H1 (cell line): ENCODE results near the gene VTN. TPM values are rescaled to one million over a fixed set of nuclear protein-coding genes. Genes with fewer than 3 reads are reported as not detected.

Experiments
- CTCF ChIA-PET: fragments of 300-600 bp; sonication (Branson Sonifier 250); formaldehyde crosslinking; loops from one replicate; lab custom pipeline; 2021; ENCODE audit not compliant: partially characterized antibody; lab: Charles Lee
- POLR2A ChIA-PET: fragments of 300-600 bp; sonication (Branson Sonifier 250); formaldehyde crosslinking; loops from one replicate; lab custom pipeline; 2021; ENCODE audit warnings: inconsistent platforms; ENCODE audit not compliant: partially characterized antibody; lab: Charles Lee
- DNase-seq, 2 experiments: peaks; one replicate each; pipeline versions ENCODE4 v3.0.0 to v3.0.0-alpha.2; 2010 to 2022; ENCODE audit warnings: low spot score in 2 of 2, low read depth in 1 of 2, mixed read lengths in 1 of 2
- FAIRE-seq: peaks from 2 replicates; lab custom pipeline; 2011; peaks lifted over from hg19 to GRCh38; lab: Jason Lieb, UNC
- H2AFZ ChIP-seq: 2 replicates; pipeline ENCODE4 v1.8.1; 2012; ENCODE audit warnings: low read length, inconsistent platforms
- H2AK5ac ChIP-seq: 2 replicates; pipeline ENCODE4 v1.6.1; 2013; ENCODE audit warnings: low read depth, low read length
- H2BK120ac ChIP-seq: replicated peaks from 2 replicates; pipeline ENCODE3; 2013; ENCODE audit warnings: low read depth, low read length, inconsistent platforms
- H2BK12ac ChIP-seq: 2 replicates; pipeline ENCODE4 v1.6.1; 2013; ENCODE audit warnings: low read depth, low read length
- H2BK15ac ChIP-seq: 2 replicates; pipeline ENCODE4 v1.6.1; 2013; ENCODE audit warnings: low read length
- H2BK20ac ChIP-seq: 2 replicates; pipeline ENCODE4 v1.6.1; 2013; ENCODE audit warnings: low read length
- H2BK5ac ChIP-seq: 2 replicates; pipeline ENCODE4 v1.6.1; 2013; ENCODE audit warnings: low read depth, low read length
- H3K14ac ChIP-seq: 2 replicates; pipeline ENCODE4 v1.6.1; 2013; ENCODE audit warnings: inconsistent platforms; ENCODE audit not compliant: insufficient read length
- H3K18ac ChIP-seq: 2 replicates; pipeline ENCODE4 v1.6.1; 2013; ENCODE audit warnings: low read length; ENCODE audit errors: extremely low read depth
- H3K23ac ChIP-seq: 2 replicates; pipeline ENCODE4 v1.6.1; 2013; ENCODE audit warnings: inconsistent platforms; ENCODE audit not compliant: insufficient read length
- H3K23me2 ChIP-seq: 2 replicates; pipeline ENCODE4 v1.6.1; 2013; ENCODE audit warnings: low read depth, low read length
- H3K27ac ChIP-seq: 2 replicates; pipeline ENCODE4 v1.6.1; 2011; ENCODE audit warnings: low read depth, low read length, inconsistent platforms
- H3K27me3 ChIP-seq, 4 experiments: replicated peaks in 1 of 4; 1 replicate in 1 of 4; 2 replicates in 3 of 4; pipeline versions ENCODE4 v1.6.1 to v1.8.1; 2011 to 2013; ENCODE audit warnings: low read length in 3 of 4, mild to moderate bottlenecking in 3 of 4, inconsistent platforms in 2 of 4, mixed read lengths in 2 of 4, moderate library complexity in 1 of 4; ENCODE audit not compliant: control insufficient read depth in 3 of 4, insufficient read depth in 3 of 4; ENCODE audit errors: extremely low read depth in 1 of 4
- H3K36me3 ChIP-seq, 4 experiments: 2 replicates each; pipeline versions ENCODE4 v1.6.1 to v1.8.1; 2011 to 2013; ENCODE audit warnings: mild to moderate bottlenecking in 4 of 4, low read length in 3 of 4, moderate library complexity in 2 of 4, control low read depth in 1 of 4, inconsistent platforms in 1 of 4; ENCODE audit not compliant: insufficient read depth in 4 of 4, control insufficient read depth in 2 of 4
- H3K4ac ChIP-seq: replicated peaks from 2 replicates; pipeline ENCODE3; 2013; ENCODE audit warnings: low read length, low read depth, mixed read lengths, inconsistent platforms; ENCODE audit not compliant: insufficient read length
- H3K4me1 ChIP-seq, 4 experiments: replicated peaks in 1 of 4; 1 replicate in 1 of 4; 2 replicates in 3 of 4; pipeline versions ENCODE4 v1.6.1 to v1.8.1; 2011 to 2013; ENCODE audit warnings: low read length in 3 of 4, inconsistent platforms in 2 of 4, mixed read lengths in 1 of 4; ENCODE audit not compliant: insufficient read depth in 4 of 4, control insufficient read depth in 3 of 4
- H3K4me2 ChIP-seq, 2 experiments: 2 replicates each; pipeline versions ENCODE4 v1.6.1 to v1.8.1; 2011 to 2013; ENCODE audit warnings: low read depth in 2 of 2, low read length in 2 of 2, control low read depth in 1 of 2, inconsistent platforms in 1 of 2, mild to moderate bottlenecking in 1 of 2; ENCODE audit not compliant: insufficient read depth in 1 of 2
- H3K4me3 ChIP-seq, 4 experiments: fragments of 200-600, 300-600 bp in 1 of 4; sonication (generic), shearing (Covaris generic), sonication (Bioruptor Twin) in 1 of 4; 2 replicates each; pipeline versions ENCODE4 v1.5.1 to v1.8.1; 2011 to 2016; ENCODE audit warnings: low read length in 4 of 4, low read depth in 3 of 4, control low read depth in 2 of 4, inconsistent platforms in 2 of 4, mild to moderate bottlenecking in 2 of 4, mixed read lengths in 1 of 4, moderate library complexity in 1 of 4; ENCODE audit not compliant: insufficient read depth in 2 of 4; ENCODE audit errors: extremely low read depth in 1 of 4
- H3K56ac ChIP-seq: replicated peaks from 2 replicates; pipeline ENCODE3; 2013; ENCODE audit warnings: low read depth, mild to moderate bottlenecking, mixed read lengths, low read length, inconsistent platforms; ENCODE audit not compliant: insufficient read length
- H3K79me1 ChIP-seq: 2 replicates; pipeline ENCODE4 v1.6.1; 2013; ENCODE audit warnings: low read depth, low read length, control low read depth
- H3K79me2 ChIP-seq, 2 experiments: 2 replicates each; pipeline versions ENCODE4 v1.6.1 to v1.8.1; 2012 to 2013; ENCODE audit warnings: low read length in 2 of 2, mild to moderate bottlenecking in 2 of 2, inconsistent platforms in 1 of 2; ENCODE audit not compliant: insufficient read depth in 2 of 2, control insufficient read depth in 1 of 2
- H3K9ac ChIP-seq, 4 experiments: replicated peaks in 1 of 4; 1 replicate in 1 of 4; 2 replicates in 3 of 4; pipeline versions ENCODE4 v1.6.1 to v1.8.1; 2011 to 2013; ENCODE audit warnings: low read depth in 3 of 4, low read length in 3 of 4, control low read depth in 2 of 4, mild to moderate bottlenecking in 2 of 4, moderate library complexity in 2 of 4, inconsistent platforms in 1 of 4; ENCODE audit errors: extremely low read depth in 1 of 4
- H3K9me3 ChIP-seq, 2 experiments: 2 replicates each; pipeline versions ENCODE4 v1.6.1 to v1.8.1; 2012 to 2013; ENCODE audit warnings: mild to moderate bottlenecking in 2 of 2, moderate library complexity in 2 of 2, control low read depth in 1 of 2, inconsistent platforms in 1 of 2, low read depth in 1 of 2, low read length in 1 of 2, mixed read lengths in 1 of 2; ENCODE audit not compliant: insufficient read depth in 2 of 2
- H4K20me1 ChIP-seq, 2 experiments: replicated peaks in 1 of 2; 2 replicates each; pipeline versions ENCODE3 to v1.8.1; 2011 to 2013; ENCODE audit warnings: inconsistent platforms in 2 of 2, low read length in 2 of 2, mild to moderate bottlenecking in 1 of 2; ENCODE audit not compliant: insufficient read depth in 2 of 2, control insufficient read depth in 1 of 2
- H4K5ac ChIP-seq: 2 replicates; pipeline ENCODE4 v1.6.1; 2013; ENCODE audit warnings: low read length, low read depth, mixed read lengths, inconsistent platforms; ENCODE audit not compliant: insufficient read length
- H4K8ac ChIP-seq: 2 replicates; pipeline ENCODE4 v1.8.0; 2013; ENCODE audit warnings: mild to moderate bottlenecking, moderate library complexity, low read length, inconsistent platforms; ENCODE audit not compliant: insufficient read depth; ENCODE audit errors: extremely low read depth
- H4K91ac ChIP-seq: replicated peaks from 2 replicates; pipeline ENCODE3; 2013; ENCODE audit warnings: low read length, mixed read lengths, inconsistent platforms; ENCODE audit not compliant: insufficient read length
- CBX8 ChIP-seq: fragments of 300-800, 300-1000 bp; sonication (generic); IDR thresholded peaks from 2 replicates; pipeline ENCODE4 v1.7.1; 2016; ENCODE audit warnings: low read depth, low read length, borderline replicate concordance
- E2F6 ChIP-seq: IDR thresholded peaks from 2 replicates; pipeline ENCODE4 v1.6.1; 2012; ENCODE audit warnings: inconsistent platforms
- EP300 ChIP-seq, 2 experiments: IDR thresholded peaks; 1 replicate in 1 of 2; 2 replicates in 1 of 2; pipeline ENCODE4 v1.6.1; 2011 to 2012; ENCODE audit warnings: low read depth in 2 of 2, low read length in 2 of 2, mild to moderate bottlenecking in 2 of 2, borderline replicate concordance in 1 of 2, inconsistent platforms in 1 of 2, moderate library complexity in 1 of 2
- GABPA ChIP-seq: IDR thresholded peaks from 2 replicates; pipeline ENCODE4 v1.6.1; 2011; ENCODE audit warnings: mild to moderate bottlenecking, low read length, moderate library complexity, borderline replicate concordance; ENCODE audit not compliant: insufficient read depth
- POLR2AphosphoS5 ChIP-seq: IDR thresholded peaks from 2 replicates; pipeline ENCODE4 v1.6.1; 2011; ENCODE audit warnings: low read depth, low read length
- RAD21 ChIP-seq, 2 experiments: IDR thresholded peaks in 1 of 2; conservative IDR thresholded peaks in 1 of 2; 2 replicates each; pipeline ENCODE4 v1.6.1; 2011; ENCODE audit warnings: low read depth in 2 of 2, low read length in 2 of 2, improper control_type of control experiment in 1 of 2, inconsistent platforms in 1 of 2, mild to moderate bottlenecking in 1 of 2, moderate library complexity in 1 of 2
- WGBS, 2 experiments: shearing (Covaris generic) in 1 of 2; methylation state at CpG; one replicate each; pipeline versions ENCODE4 v1.1.6 to v1.1.7; 2013 to 2015; ENCODE audit warnings: low lambda C conversion rate in 2 of 2, mixed read lengths in 2 of 2, inconsistent platforms in 1 of 2, low coverage in 1 of 2, missing lambda C conversion rate in 1 of 2; ENCODE audit not compliant: insufficient replicate concordance in 2 of 2, insufficient coverage in 1 of 2, insufficient read length in 1 of 2; ENCODE audit errors: extremely low coverage in 1 of 2, missing lambda C conversion rate in 1 of 2; 5-methylcytosine and 5-hydroxymethylcytosine counted together
- polyA plus RNA-seq, 7 experiments: library from polyadenylated mRNA; depleted of rRNA in 3 of 7; stranded (reverse) in 5 of 7; unstranded in 2 of 7; fragments of >200 nt in 5 of 7; fragments of 200-250 nt in 2 of 7; gene quantifications; 1 replicate in 5 of 7; 2 replicates in 1 of 7; 4 replicates in 1 of 7; pipeline versions ENCODE4 v1.2.1 to v1.2.3, GENCODE V29; 2011 to 2013; ENCODE audit warnings: missing spikeins in 2 of 7, mixed read lengths in 2 of 7
- total RNA-seq: library from RNA; stranded (reverse); fragmentation: NEBNext Ultra II Directional; extraction: Animal tissue kit (Norgen Biotek cat#: 25700); gene quantifications from 2 replicates; pipeline ENCODE4 v1.2.1, GENCODE V29; 2021

The VTN gene
- total and polyA plus RNA-seq, 2 of the 8 experiments (the other 6 are each of a cell fraction or from before 2014, with no cell fraction given) = 0.18 TPM; not detected in 1

GRCh38 chr17:28346199-28346580 is 23.9 kb downstream of the VTN start:
- Histone ChIP-seq H3K9ac (no peak overlapping the region; a peak in 1 of 7 replicates), H3K4me3 (no peak overlapping the region), H4K5ac (no peak overlapping the region), H3K27me3 (no peaks in the 10 kb centered on the region), H3K79me1 (no peaks in the 10 kb centered on the region), H2BK5ac (no peak overlapping the region), H3K9me3 (no peaks in the 10 kb centered on the region), H3K23me2 (no peaks in the 10 kb centered on the region), H4K20me1 (peaks cover 13 to 15% of the 10 kb centered on the region in 2 experiments), H2BK12ac (no peak overlapping the region), H2BK15ac (no peak overlapping the region), H3K18ac (no peak overlapping the region), H4K91ac (no peak overlapping the region), H3K56ac (no peak overlapping the region), H3K4ac (no peak overlapping the region), H3K36me3 (peaks cover 22 to 57% (median 45%) of the 10 kb centered on the region in 4 experiments), H3K23ac (no peak overlapping the region), H2BK20ac (no peak overlapping the region), H3K14ac (no peak overlapping the region), H3K4me1 (peaks cover 0 to 4% (median 0%) of the 10 kb centered on the region in 4 experiments; a peak in 3 of 7 replicates), H2AK5ac (no peak overlapping the region), H3K27ac (no peak overlapping the region), H4K8ac (no peak overlapping the region), H2AFZ (no peak overlapping the region), H3K4me2 (no peak overlapping the region), H3K79me2 (no peaks in the 10 kb centered on the region), H2BK120ac (no peak overlapping the region)
- WGBS, 2 experiments = 74% methylated on average over 2 of the region's 2 CpGs; no CpG with 5 or more reads in 1 of the 2 experiments
- POLR2A ChIA-PET = interaction anchor here (1.1 to 9.7 kb wide), 8 partner anchors 10 to 56 kb away, joined by 4 to 92 read pairs (median 10); partner anchors contain the start of genes IFT20, POLDIP2, SEBOX and TNFAIP1
- TF ChIP-seq E2F6 = no peak
- TF ChIP-seq GABPA = no peak
- TF ChIP-seq POLR2AphosphoS5 = no peak
- TF ChIP-seq RAD21 (IDR thresholded peaks at IDR 0.05 in 1 of 2, conservative IDR thresholded peaks at IDR 0.05 in 1 of 2; ENCODE audit: low read depth in 2 of 2, low read length in 2 of 2) = no peak
- TF ChIP-seq EP300 (IDR thresholded peaks at IDR 0.05; ENCODE audit: borderline replicate concordance in 1 of 2, low read depth in 2 of 2, low read length in 2 of 2) = no peak
- TF ChIP-seq CBX8 = no peak
- CTCF ChIA-PET = interaction anchor here (0.7 to 2.5 kb wide), 9 partner anchors 8 to 460 kb away, joined by 3 to 10 read pairs (median 5); partner anchors contain the start of genes IFT20 and TNFAIP1
- DNase-seq (no peak), FAIRE-seq (no peak)
